A549 treated with dexamethasone at 1 μM for 4 hours (cell line): Measurements from ENCODE around the gene LSM11. TPM values are rescaled to one million over a fixed set of nuclear protein-coding genes. Genes with fewer than 3 reads are reported as not detected.

Experiments
- total RNA-seq: library from RNA; stranded (reverse); fragments of 200-300 nt; extraction: Qiagen RNA extraction; gene quantifications from 5 replicates; pipeline ENCODE4 v1.2.3, GENCODE V29; 2022

Gene LSM11
- total RNA-seq, result 2.7 to 3.6 TPM (median 3.3 TPM) in 5 replicates

DNA sequence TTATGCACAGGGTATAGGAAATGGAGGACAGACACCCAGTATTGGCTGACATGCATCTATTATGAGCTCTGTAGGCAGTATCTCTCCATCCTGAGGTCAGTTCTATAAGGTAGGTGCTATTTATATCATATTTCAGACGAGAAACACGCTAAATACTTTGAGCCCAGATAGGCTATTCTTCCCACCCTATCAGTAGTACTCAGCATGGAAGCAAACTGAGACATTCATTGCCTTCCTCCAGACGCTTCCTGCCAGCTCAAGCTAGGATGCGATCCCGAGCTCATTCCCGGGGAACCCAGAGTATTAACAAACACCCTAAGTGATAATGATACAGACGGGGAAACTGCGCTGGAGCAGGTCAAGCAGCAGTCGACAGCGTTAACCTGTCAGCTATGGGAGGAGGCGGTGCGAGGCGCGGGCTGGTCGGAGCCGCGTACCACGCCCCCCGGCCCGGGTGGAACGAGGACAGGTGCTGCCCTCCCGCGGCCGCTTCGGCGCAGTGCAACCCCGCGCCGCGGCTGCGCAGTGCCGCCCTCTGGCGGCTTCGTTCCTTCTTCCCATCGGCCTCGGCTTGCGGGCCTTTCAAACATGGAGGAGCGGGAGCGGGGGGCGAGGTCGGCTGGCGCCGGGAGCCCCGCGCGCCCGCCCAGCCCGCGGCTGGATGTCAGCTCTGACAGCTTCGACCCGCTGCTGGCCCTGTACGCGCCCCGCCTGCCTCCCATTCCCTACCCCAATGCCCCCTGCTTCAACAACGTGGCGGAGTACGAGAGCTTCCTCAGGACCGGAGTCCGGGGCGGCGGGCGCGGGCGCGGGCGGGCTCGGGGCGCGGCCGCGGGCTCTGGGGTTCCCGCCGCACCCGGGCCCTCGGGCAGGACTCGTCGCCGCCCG lies at the start of gene LSM11:
TSS of gene LSM11 (plus strand) at position 550 of the 888 bp plus-strand sequence. CDS start at position 589, 39 bp downstream.

DNA sequence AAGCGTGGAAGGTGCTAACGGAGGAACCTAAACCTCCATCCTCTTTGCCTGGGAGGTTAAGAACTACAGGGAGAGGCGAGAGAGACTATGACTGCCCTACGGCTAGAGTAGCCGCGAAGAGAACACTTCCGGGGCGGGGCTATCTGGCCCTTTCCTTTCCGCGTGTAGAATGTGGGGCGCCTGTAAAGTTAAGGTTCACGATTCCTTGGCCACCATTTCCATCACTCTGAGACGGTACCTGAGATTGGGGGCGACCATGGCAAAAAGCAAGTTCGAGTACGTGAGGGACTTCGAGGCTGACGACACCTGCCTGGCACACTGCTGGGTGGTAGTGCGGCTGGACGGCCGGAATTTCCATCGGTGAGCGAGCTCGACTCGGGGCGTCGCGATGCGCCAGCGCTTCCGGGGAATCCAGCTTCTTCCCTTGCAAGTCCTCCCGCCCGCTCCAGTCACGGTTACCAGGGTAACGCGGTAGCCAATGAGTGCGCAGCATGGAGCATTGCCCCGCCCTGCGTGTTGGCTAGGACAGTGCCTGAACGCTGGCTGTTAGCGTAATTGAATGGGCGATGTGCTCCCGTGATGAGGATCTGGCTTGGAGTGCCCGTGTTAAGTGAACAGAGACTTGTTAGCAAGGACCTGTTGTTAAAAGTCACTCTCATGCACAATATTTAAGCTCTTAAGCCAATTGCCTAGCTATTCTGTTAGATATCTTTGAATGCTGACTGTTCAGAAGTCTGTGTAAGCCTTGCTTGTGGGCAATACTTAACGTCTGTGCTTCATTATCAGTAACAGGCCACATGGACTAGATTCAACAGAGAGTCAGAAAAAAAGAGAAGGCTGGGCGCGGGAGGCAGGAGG lies 12.0 kb upstream of the LSM11 start, which contains the start of gene THG1L:
TSS of gene THG1L (plus strand) at position 149 of the 858 bp plus-strand sequence. CDS start at position 170, 21 bp downstream.

Other genes with a start within 250 kb of the LSM11 start
- 9.6 to 13.8 TPM (median 12.4 TPM) in 5 replicates for gene ADAM19, start 167.9 kb upstream of the LSM11 start, total RNA-seq
- gene SOX30, start 91.3 kb upstream of the LSM11 start, total RNA-seq, result 0.06 to 0.14 TPM (median 0.08 TPM) in 3 of 5 replicates, not detected in the others
- not detected in 5 replicates for gene C5orf52, start 72.2 kb upstream of the LSM11 start, total RNA-seq
- 23.5 to 33.2 TPM (median 27.0 TPM) in 5 replicates for gene THG1L, start 12.3 kb upstream of the LSM11 start, total RNA-seq
- 60.9 to 82.6 TPM (median 78.8 TPM) in 5 replicates for gene CLINT1, start 115.4 kb downstream of the LSM11 start, total RNA-seq